IMR-90 (cell line): Measurements from ENCODE around the gene SLC23A2.

Source experiments
- POLR2A ChIP-seq: IDR thresholded peaks from 2 replicates; pipeline ENCODE4 v1.6.1; 2012; ENCODE audit warnings: mild to moderate bottlenecking, low read depth, low read length
- TF ChIP-seq, protein P1 (sequence below): conservative IDR thresholded peaks from 2 replicates; pipeline ENCODE4 v1.5.1; 2012; ENCODE audit warnings: mild to moderate bottlenecking, low read depth, low read length, improper control_type of control experiment

DNA sequence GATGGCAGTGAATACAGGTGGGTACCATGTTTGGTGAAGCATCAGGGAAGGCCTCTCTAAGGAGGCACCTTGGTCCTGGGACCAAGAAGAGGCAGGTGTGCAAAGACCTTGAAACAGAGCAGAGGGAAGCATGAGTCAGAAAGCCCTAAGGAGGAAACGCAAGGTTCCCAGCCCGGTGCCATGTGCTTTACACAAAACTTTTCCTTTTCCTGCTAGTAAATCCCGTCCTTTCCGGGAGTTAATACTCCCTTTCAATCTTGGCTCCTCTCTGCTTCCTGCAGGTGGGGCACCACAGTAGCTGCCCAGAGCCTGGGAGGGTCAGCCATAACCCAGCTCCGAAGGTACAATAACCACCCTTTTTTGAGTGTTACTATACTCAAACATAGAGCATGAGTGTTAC is 19.4 kb upstream of the SLC23A2 start:
- TF ChIP-seq, protein P1, sequence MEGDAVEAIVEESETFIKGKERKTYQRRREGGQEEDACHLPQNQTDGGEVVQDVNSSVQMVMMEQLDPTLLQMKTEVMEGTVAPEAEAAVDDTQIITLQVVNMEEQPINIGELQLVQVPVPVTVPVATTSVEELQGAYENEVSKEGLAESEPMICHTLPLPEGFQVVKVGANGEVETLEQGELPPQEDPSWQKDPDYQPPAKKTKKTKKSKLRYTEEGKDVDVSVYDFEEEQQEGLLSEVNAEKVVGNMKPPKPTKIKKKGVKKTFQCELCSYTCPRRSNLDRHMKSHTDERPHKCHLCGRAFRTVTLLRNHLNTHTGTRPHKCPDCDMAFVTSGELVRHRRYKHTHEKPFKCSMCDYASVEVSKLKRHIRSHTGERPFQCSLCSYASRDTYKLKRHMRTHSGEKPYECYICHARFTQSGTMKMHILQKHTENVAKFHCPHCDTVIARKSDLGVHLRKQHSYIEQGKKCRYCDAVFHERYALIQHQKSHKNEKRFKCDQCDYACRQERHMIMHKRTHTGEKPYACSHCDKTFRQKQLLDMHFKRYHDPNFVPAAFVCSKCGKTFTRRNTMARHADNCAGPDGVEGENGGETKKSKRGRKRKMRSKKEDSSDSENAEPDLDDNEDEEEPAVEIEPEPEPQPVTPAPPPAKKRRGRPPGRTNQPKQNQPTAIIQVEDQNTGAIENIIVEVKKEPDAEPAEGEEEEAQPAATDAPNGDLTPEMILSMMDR = no peak
- TF ChIP-seq POLR2A = no peak
